Kidney glomerular epithelial cell (primary cell): ENCODE results near the gene CPNE6.

Source experiments
- DNase-seq: peaks from one replicate; lab custom pipeline; 2025; lab: John Stamatoyannopoulos, UW

The CPNE6 gene

DNA sequence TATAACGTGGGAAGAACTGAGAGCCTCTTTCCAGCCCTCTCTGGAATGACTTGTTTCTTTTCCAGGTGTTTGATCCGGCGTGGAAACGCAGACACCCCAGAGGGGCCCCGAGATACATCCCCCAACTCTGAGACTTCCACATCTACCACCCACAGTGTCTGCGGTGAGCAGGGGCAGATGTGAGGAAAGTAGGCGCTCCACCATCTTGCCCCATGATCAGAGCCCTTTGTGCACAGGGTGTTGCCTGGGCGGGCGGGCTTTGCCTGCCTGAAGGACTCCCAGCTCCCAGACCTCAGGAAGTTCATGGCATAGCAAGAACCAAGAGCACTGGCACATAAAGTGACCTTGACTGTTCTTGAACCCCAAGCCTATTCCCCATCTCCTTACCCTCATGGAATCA lies 16.7 kb upstream of the CPNE6 start:
- no peak for DNase-seq

DNA sequence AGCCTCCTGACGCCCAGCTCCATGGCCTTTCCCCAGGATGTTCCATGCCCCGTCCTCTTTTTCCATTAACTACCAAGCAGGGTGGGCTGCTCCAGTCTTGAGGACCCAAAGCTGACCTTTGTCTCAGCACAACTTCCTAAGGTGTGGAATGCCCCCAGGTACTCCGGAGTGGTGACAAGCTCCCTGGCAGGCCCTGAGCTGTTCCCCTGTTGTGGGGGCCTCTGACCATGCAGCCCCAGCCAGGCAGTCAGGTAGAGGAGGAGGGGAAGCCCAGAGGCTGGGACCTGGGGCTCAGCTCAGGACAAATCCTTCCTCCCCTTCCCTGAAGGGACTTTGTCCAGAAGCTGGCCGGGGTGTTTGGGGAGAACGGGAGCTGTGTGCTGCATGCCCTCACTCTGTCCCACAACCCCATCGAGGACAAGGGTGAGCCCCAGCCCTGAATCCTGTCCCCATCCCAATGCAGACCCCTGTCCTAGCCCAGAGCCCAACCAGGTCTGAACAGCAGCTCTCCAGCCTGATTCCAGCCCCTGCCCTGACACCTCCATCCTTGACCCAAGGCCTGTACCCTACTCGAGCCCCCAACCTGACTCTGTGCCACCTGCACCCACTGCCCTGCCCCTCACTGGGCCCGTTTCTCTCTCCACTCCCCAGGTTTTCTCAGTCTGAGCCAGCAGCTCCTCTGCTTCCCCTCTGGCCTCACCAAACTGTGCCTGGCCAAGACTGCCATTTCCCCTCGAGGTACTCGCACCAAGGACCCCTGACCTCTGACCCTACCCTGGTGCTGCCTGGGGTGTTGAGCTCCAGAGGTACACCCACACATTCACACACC lies 15.2 kb upstream of the CPNE6 start:
- no peak for DNase-seq

DNA sequence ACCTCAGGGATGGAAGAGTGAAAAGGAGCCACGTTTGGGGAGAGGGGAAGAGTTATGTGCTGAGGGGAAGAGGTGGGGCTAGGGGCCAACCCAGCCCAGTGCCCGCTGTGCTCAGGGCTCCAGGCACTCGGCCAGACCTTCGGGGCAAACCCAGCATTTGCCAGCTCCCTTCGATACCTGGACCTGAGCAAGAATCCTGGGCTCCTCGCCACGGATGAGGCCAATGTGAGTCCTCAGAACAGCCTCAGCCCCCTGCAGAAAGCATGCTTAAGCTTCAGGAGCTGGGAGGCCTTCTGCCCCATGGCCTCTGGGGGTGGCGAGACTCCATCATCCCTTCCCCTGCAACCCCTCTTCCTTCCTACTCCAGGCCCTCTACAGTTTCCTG lies 14.6 kb upstream of the CPNE6 start:
- DNase-seq: no peak

DNA sequence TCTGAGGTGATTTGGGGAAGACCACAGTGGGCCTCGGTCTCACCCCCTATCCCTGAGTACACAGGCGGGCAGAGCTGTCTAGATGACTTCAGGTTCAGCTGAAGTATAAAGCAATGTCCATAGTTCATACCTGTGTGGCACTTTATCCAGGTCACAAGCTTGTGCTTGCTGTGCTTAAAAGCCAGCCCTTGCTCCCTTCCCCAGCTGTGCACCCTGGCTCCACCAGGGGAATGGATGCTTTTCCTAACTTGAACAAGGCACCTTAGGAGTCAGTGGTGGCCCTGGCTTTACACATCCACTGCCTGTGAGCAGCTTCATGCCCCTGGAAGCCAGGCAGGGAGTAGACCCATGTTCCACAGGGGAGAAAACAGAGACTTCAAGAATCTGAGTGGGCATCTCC lies 14.1 kb upstream of the CPNE6 start:
- no peak for DNase-seq

DNA sequence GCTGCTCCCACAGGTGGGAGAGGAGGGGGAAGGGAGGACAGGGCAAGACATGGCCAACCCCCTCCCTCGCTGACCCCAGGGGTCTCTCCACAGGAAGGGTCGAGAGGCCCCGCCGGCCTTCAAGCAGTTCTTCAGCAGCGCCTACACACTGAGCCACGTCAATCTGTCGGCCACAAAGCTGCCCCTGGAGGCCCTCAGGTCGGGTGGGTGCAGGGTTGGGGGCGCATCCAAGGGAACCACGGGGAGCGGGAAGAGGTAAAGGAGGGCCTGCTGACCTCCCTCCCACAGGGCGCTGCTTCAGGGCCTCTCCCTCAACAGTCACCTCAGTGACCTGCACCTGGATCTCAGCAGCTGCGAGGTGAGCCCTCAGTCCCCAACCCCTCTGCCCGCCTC lies 13.5 kb upstream of the CPNE6 start:
- no peak for DNase-seq

DNA sequence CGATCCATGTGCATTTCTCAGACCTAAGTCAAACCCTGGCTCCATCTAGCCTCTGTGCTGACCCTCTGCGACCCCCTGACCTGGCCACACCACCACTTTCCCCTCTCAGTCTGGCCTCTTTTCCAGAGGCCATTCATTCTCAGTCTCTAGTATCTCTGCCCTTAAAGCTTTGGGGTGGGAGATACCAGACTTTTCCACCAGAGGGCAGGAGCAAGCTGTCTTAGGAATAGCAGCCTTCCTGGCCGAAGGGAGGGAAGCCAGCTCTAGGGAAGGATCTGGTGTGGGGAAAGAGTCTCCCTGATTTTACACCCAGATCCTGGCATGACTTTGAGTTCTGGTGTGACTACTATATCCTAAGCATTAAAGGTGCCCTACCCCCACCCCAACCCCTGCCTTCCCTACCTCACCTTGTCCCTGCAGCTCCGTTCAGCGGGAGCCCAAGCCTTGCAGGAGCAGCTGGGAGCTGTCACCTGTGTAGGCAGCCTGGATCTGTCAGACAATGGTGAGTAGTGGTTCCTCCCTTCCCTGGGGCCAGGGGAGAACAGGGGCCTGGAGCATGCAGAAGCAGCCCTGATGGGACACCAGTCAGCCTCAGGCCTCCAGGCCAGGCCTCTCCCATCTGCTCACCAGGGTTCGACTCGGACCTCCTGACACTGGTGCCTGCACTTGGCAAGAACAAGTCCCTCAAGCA lies 13.0 kb upstream of the CPNE6 start:
- peak; percentile 47 for DNase-seq

DNA sequence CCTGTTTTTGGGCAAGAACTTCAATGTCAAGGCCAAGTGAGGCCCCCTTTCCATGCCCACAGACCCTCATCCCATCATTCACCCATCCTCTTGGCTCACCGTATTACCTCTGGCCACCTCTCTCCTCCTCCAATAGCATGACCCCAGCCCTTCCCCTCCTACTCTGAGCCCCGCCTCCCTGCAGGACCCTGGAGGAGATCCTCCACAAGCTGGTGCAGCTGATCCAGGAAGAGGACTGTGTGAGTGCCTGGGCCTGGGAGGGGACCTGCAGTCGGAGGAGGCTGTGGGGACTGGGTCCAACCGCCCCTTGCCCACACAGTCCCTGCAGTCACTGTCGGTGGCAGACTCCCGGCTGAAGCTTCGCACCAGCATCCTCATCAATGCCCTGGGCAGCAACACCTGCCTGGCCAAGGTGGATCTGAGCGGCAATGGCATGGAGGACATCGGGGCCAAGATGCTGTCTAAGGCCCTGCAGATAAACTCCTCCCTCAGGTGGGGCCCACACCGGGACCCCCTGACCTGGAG lies 12.3 kb upstream of the CPNE6 start:
- no peak for DNase-seq

DNA sequence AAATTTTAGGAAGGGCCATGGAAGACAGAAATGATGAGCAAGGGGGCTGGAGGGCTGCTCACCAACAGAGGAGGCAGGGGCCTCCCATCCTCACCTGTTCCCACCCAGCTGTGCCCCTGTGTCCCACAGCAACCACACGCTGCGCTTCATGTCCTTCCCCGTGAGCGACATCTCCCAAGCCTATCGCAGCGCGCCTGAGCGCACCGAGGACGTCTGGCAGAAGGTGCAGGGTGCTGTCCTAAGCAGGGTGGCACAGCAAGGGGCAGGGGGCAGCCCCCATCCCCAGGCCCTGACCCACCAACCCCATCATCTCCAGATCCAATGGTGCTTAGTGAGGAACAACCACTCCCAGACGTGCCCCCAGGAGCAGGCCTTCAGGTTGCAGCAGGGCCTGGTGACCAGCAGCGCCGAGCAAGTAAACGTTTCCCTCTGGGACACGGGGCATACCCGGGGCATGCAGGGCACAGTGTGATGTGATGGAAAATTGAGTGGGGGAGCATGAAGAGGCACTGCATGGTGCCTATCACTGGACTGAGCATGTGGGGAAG lies 11.4 kb upstream of the CPNE6 start:
- no peak for DNase-seq

DNA sequence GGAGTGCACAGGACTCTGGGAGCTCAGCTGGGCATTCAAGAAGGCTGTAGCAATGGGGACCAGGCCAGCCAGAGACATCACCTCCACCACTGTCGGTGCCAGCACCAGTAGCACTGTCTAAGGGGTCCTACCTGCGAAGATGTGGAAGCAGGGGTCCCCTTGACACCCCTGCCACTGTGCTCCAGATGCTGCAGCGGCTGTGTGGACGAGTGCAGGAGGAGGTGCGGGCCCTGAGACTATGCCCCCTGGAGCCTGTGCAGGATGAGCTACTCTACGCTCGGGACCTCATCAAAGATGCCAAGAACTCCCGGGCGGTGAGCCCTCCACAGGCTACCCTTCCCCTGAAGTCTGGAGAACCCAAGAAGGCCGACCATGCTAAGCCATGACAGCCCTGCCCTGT lies 10.9 kb upstream of the CPNE6 start:
- no peak for DNase-seq

DNA sequence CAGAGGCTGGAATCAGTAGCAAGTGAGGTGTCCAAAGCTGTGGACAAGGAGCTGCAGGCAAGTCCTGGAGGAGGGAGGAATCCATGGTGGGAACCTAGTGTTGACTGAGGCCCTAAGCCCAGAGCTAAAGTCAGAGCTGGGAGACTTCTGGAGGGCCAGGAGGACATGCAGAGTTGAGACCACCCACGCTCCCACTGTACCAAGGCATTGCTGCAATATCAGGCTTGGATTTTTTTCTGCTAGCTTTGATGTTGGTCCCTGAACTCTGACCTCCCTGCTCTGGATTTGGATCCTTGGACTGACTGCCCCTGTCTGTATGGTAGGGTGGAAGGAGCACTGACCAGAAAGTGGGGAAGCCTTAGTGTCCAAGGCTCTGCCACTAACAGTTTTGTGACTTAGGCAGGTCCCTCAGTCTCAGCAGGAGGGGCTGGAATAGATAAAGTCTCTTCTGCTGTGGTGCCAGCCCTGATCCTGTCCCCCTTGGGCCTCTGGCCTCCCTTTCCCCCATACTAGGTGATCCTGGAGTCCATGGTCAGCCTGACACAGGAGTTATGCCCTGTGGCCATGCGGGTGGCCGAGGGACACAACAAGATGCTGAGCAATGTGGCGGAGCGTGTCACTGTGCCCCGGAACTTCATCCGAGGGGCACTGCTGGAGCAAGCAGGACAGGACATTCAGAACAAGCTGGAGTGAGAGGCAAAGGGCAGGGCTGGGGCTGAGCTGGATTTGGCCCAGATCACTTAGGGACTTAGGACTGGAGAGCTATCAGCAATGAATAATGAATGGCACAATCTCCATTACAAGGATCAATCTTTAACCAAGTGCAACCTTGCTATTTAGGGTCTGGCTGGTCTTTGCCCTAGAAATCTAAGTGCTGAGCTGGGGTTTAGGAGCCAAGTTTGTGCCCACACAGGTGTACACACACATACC lies 10.1 kb upstream of the CPNE6 start:
- no peak for DNase-seq

DNA sequence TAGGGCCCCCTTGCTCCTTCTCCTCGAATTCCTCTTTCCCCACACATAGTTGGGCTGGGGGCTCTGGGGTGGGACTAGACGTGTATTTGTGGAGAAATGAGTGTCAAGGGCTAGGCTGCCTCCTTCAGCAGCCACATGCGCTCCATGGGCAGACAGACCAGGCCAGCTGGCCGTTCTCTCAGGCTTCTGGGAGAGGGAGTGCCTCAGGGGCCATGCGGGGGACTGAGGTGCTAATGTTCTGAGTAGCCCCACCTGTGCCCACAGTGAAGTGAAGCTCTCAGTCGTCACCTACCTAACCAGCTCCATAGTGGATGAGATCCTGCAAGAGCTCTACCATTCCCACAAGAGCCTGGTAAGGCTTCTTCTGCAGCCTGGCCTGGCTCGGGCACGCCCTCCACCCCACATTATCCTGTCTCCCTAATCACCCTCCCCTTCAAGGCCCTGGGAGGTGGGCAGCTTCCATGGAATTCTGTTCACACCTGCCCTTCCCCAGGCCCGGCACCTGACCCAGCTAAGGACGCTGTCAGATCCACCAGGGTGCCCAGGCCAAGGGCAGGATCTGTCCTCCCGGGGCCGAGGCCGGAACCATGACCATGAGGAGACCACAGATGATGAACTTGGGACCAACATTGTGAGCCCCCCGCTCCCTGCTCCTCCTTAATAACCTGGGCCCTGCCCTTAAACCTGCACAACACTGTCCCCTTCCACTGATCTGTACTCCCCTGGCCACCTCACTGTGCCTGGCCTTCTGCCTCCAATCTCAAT lies 9.0 kb upstream of the CPNE6 start:
- DNase-seq: no peak

DNA sequence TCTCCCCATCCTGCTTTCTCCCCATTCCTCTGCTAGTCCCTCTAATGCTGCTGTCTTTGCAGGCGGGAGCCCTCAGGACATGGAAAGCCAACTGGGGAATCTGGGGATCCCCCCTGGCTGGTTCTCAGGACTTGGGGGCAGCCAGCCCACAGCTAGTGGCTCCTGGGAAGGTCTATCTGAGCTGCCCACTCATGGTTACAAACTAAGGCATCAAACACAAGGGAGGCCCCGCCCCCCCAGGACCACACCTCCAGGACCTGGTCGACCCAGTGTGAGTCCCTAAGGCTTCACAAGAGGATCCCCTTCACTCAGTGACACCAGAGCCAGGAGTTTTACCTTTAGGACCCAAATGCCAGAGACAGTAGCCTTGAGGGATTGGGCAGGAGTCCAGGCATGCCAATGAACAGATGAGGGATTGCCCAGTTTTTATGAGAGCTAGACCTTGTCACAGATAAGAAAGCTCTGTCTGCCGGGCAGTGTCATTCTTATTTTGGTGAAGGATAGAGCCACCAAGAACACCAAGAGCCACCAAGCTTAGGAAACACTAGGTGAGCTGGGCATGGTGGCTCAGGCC lies 8.0 kb upstream of the CPNE6 start:
- no peak for DNase-seq

DNA sequence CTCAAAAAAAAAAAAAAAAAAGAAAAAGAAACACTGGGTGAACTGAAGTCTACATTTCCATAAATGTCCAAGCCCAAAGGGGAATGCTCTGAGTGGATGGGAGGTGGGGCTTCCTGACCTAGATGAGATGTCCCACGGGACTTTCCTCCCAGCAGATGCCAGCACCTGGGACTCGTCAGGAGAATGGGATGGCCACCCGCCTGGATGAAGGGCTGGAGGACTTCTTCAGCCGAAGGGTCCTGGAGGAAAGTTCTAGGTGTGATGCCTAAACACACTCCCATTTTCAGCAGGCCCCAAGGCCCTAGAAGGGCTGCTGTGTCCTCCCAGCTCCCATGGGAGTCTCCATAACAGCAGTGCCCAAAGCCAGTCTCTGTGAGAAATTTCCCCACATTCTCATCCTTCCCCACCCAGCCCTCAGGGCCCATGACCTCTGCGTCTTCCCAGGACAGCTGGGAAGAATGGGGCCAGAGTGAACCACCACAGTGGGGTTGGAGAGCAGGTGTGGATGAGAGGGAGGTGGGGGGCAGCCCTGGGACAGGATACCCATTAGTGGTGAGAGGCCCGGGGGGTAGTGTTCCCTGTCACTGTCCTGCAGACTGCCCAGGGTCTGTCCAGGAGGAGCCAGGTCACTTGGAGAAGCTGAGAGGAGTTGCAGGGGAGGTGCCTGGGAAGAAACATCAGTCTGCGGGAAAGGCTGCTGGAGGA lies 7.1 kb upstream of the CPNE6 start:
- DNase-seq: no peak

DNA sequence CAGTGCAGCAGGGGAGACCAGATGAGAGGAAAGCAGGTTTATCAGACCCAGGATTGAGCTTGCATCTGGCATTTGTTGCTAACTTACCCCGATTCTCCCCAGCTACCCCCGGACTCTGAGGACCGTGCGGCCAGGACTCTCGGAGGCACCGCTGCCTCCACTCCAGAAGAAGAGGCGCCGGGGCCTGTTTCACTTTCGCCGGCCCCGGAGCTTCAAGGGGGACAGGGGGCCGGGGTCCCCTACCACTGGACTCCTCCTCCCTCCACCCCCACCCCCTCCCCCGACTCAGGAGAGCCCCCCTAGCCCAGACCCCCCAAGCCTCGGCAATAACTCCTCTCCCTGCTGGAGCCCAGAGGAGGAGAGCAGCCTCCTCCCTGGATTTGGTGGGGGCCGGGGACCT lies 6.5 kb upstream of the CPNE6 start:
- no peak for DNase-seq

DNA sequence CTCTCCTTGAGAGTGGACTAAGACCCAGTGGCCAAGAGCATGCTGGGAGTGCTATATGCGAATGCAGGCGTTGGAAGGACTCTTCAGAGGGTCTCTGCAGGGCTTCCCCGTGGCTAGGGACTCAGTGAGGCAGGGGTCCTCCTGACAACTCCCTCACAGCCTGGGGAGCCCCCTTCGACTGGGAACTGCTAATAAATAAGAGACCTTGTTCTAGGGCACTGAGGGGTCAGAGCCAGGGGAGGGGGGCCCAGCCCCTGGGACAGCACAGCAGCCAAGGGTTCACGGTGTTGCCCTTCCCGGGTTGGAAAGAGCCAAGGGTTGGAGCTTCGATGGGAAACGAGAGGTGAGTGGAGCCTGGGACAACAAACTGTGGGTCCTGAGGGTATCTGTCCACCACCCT lies 6.0 kb upstream of the CPNE6 start:
- DNase-seq: no peak

DNA sequence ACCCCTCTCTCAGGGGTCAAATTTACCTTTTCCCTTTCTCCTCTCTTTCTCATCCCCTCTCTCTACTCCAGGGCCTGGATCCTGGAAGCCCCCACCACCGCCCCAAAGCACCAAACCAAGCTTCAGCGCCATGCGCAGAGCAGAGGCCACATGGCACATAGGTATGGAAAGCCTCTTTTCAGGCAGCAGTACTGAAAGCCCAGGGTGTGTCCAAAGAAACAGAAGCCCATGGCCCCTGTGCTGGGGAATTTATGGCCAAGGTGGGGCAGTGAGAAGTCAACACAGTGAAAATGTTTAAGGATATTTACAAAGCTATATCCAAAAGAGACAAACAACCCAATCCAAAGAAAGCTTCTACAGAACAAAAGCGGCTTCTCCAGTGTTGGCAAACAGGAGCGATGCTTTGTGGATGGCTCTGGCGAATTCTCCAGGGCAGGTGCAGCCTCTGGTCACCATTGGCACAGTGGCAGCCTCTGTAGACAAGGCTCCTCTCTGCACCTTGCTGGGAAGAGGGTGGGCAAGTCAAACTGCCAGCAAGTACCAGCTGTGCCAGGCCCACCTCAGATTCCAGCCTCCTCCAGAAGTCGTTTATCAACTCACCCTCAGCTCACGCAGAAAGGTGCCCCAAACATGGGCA lies 4.7 kb upstream of the CPNE6 start:
- DNase-seq: no peak

DNA sequence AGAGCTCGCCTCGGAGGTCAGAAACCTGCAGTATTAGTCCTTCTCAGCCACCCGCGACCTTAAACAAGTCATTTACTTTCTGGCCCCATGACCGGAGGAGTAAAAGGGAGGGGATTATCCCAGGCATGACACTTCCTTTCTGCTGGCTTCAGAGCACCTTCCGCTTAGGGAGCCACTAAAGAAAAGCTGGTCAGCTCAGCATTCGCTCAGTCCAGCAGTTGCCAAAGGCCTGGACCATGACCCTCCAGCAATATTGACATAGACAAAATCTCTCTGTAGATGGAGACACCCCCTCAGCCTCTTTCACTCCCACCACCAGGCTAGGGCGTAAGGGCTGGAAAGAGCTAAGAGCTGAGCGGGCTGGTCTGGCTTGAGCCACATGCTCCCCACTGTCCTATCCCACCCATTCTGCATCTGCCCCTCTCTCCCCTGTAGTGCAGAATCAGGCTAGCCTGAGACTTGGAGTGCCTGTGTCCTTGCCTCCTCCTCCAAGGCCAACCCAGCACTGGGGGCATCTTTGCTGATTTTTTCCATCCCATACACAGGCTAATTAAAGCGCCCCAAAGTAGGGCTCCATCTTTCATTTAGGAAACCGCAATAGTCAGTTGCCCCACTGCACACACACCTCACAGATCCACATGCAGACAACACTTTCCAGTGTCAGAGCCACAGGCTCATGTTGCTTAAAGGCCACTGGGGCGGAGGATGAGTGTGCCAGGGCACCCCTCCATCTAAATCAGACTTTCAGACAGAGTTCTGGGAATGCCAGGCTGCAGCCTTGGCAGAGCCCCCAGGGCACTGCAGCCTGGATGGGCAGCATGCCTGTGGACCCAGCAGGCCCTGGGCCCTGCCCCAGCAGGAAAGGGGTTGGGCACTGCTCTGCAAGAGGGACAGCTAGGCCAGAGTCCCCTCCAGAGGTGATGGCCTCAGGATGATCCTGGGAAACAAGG lies 4.0 kb upstream of the CPNE6 start:
- no peak for DNase-seq

DNA sequence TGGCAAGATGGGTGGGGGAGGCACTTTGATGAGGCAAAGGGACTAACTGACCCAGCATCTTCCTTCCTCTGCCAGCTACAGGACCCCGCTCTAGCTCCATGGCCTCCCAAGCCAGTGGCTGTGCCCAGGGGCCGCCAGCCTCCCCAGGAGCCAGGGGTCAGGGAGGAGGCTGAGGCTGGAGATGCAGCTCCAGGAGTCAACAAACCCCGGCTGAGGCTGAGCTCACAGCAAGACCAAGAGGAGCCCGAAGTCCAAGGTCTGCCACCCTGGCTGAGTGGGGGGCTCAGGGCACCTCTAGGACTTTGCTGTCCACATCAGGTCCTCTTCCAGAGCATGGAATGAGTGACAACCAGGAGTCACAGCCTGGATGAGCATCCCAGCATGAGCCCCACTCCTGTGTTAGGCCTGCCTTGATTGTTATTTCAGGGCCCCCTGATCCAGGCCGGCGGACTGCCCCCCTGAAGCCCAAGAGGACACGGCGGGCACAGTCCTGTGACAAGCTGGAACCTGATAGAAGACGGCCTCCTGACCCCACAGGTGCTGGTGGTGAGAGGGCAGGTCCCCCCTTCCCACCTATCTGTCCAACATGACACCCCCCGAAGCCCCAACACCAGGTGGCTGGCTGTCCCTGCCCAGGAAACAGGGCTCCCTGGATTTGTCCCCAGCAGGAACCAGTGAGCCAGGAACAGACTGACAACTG lies 2.5 kb upstream of the CPNE6 start:
- DNase-seq: no peak
